HG03196 (cell line): ENCODE measurements around the gene ACLY.
"Not testable (repeated sequence)": the region's sequence is repeated elsewhere in the genome, so short reads cannot be mapped to it uniquely, and the experiment has no call there.

Experiments used
- ATAC-seq: cut with Tn5 transposase; IDR thresholded peaks from one replicate; pipeline ENCODE4 v1.9.1; 2021; ENCODE audit not compliant: unreplicated experiment

The ACLY gene

GRCh38 chr17:41873559-41874292 lies 45.0 kb downstream of the ACLY start:
- ATAC-seq = no peak

GRCh38 chr17:41871789-41872188 lies 47.0 kb downstream of the ACLY start:
- no peak for ATAC-seq

- ATAC-seq = no peak
These were observed 48.1 kb downstream of the ACLY start for GRCh38 chr17:41870627-41871026.

GRCh38 chr17:41870097-41870496 lies 48.7 kb downstream of the ACLY start:
- ATAC-seq = no peak

- ATAC-seq = no peak
These were observed 49.3 kb downstream of the ACLY start for GRCh38 chr17:41869426-41869825.

- ATAC-seq = no peak
These were observed 50.2 kb downstream of the ACLY start for GRCh38 chr17:41868568-41868967.

- no peak for ATAC-seq
These were observed 53.2 kb downstream of the ACLY start for GRCh38 chr17:41865596-41865893.

- peak; percentile 84 for ATAC-seq
These were observed 53.7 kb downstream of the ACLY start, which contains the start of gene KLHL11 for GRCh38 chr17:41864836-41865595. KLHL11 (minus strand) TSS chr17:41865423; CDS start chr17:41865370, 53 bp downstream.

GRCh38 chr17:41864498-41864835 lies 54.3 kb downstream of the ACLY start:
- peak; percentile 13 for ATAC-seq

GRCh38 chr17:41863074-41863848 lies 55.5 kb downstream of the ACLY start:
- no peak for ATAC-seq

- no peak for ATAC-seq
These were observed 58.4 kb downstream of the ACLY start for GRCh38 chr17:41860254-41860931.

GRCh38 chr17:41851382-41851781 lies 67.4 kb downstream of the ACLY start:
- ATAC-seq = not testable (repeated sequence)

GRCh38 chr17:41849251-41849990 lies 69.3 kb downstream of the ACLY start:
- no peak for ATAC-seq

- ATAC-seq = no peak
These were observed 70.0 kb downstream of the ACLY start for GRCh38 chr17:41848788-41849187.

GRCh38 chr17:41844971-41845370 lies 73.8 kb downstream of the ACLY start:
- ATAC-seq = no peak

- not testable (repeated sequence) for ATAC-seq
These were observed 78.0 kb downstream of the ACLY start for GRCh38 chr17:41840781-41841180.

GRCh38 chr17:41839448-41839847 lies 79.3 kb downstream of the ACLY start:
- ATAC-seq = not testable (repeated sequence)

- no peak for ATAC-seq
These were observed 80.8 kb downstream of the ACLY start, which contains the start of gene KLHL10 for GRCh38 chr17:41837761-41838538. KLHL10 (plus strand) TSS chr17:41837825; CDS start chr17:41837933, 108 bp downstream.

- ATAC-seq = no peak
These were observed 82.1 kb downstream of the ACLY start for GRCh38 chr17:41836550-41837196.
